Activated naive CD4-positive, alpha-beta T cell (primary cell): ENCODE measurements around the gene CHKA.

Source experiments
- DNase-seq, 4 experiments: peaks; one replicate each; lab custom pipeline; 2025; lab: John Stamatoyannopoulos, UW

Gene CHKA

DNA sequence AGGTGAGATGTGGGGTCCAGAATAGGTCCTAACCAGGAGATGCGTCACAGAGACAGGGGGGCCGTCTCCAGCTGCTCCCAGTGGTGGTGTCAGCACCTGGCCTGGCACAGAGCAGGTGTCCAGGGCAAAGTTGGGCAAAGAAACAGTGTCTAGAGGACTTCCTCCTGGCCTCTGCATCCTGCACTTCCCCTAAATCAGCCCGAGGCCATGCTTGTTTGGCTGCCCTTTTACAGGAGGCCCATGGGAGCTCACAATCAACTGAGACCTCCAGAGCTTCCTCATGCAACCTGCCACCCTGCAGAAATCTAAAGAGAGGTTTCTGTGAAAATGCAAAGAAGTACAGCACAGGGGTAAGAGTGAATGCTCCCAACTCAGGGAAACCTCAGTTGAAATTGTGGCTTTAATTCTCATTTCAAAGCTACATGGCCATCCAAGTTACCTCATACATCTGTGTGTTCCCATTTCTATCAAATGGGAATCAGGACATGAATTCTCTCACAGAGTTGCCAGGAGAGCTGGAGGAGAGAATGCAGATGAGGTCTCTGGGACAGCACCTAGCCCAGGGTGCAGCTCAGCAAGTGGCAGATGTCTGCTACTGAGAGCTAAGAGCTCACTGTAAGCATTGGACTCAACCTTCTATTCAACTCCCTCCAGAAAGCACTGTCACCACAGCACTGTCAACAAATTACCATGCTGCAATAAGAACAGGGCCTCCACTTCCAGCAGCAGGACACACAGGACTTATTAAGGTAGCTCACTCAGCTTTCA is 49.7 kb downstream of the CHKA start:
- no peak for DNase-seq

DNA sequence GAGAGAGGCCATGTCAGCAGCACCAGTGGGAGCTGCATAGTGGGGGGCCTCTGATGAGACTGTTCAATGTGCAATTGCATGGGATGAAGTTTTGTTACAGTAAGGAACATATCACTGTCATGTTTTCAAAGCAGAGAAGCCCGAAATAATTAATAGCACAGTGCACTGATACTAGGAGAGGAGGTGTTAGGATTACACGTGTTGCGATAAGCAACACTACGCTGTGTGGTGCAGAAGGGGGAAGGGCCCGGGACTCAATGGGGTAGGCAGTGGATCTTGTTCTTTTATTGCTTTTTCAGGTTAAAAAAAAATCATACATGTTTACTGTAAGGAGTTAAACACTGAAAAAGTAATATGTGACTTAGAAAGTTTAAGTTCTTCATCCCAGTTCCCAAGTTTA is 53.2 kb downstream of the CHKA start:
- DNase-seq: no peak

DNA sequence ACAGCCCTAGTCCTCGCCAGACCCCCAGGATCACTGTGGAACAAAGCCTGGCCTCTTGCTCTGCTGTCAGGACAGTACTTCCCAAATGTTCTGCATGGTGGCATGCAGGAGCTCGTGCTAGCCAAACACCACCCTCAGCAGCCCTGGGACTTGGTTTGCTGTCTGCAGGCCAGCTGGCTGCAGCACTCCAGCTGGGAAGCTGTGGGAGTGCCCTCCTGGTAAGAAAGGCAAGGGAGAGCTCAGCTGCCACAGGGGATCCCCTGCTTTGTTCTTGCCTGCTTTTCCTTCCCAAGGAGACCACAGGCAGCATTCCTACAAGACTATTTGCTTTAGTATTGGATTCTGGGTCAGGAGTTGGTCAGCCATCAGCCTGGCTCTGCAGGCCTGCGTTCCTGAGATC is 54.4 kb downstream of the CHKA start:
- no peak for DNase-seq

DNA sequence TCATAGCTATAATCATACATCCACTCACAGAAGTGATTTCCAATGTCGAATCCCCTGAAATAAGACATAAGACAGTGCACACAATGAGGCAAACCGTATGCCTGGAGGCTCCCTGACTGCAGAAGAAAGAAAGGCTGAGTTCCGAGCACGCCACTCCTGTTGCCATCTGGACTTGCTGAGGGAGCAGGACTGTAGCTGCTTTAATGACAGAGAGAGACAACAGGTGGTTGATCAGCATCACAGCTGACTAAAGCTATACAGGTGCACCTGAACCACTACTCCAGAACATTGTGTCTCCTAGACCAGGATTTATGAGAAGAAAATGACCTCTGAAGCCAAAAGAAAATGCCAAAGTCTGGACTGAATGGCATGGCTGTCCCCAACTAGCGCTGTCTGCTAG is 55.3 kb downstream of the CHKA start:
- DNase-seq: no peak

DNA sequence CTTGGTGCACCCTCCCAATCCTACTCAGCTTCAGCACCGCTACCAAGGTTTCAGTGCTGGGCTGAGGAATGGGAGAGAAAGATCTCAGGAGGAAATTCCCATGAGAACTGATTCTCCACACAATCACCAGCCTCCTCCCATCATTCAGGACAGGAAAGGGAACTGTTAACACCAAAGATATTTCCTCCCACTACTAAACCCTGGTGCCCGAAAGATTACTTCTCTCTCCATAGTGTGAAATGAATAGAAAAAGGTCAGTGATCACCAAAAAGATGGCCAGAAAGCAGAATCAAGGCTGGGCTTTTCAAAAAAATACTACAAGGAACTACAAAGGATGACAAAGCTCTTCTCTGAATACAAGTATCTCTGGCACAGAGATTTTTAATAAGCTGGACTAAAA is 56.3 kb downstream of the CHKA start:
- no peak for DNase-seq

DNA sequence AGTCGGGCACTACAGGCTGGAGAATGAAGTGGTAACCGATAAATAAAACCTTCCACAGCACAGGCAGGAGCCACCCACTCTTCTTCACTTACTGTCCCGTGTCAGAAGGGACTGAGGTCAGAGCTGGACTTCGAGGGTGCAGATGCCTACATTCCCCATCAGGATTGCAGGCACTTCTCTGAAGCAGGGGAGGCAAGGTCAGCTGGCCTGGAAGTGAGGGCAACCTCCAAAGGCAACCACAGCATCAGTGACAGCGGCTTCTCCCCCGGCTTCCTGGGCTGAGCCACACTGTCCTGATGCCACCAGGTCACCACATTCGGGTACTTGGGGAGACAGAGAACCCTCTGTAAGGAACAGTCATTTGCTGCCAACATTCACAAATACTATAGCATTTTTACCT is 59.7 kb downstream of the CHKA start:
- DNase-seq: no peak

DNA sequence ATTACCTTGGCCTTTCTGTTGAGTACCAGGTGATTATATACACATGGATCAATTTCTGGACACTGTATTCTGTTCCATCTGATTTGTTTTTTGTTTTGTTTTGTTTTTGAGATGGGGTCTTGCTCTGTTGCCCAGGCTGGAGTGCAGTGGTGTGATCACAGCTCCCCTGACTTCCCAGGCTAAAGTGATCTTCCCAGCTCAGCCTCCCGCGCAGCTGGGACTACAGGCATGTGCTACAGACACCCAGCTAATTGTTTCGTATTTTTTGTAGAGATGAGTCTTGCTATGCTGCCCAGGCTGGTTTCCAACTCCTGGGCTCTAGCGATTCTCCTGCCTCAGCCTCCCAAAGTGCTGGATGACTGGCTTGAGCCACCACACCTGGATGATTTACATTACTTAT is 63.4 kb downstream of the CHKA start:
- DNase-seq: no peak

DNA sequence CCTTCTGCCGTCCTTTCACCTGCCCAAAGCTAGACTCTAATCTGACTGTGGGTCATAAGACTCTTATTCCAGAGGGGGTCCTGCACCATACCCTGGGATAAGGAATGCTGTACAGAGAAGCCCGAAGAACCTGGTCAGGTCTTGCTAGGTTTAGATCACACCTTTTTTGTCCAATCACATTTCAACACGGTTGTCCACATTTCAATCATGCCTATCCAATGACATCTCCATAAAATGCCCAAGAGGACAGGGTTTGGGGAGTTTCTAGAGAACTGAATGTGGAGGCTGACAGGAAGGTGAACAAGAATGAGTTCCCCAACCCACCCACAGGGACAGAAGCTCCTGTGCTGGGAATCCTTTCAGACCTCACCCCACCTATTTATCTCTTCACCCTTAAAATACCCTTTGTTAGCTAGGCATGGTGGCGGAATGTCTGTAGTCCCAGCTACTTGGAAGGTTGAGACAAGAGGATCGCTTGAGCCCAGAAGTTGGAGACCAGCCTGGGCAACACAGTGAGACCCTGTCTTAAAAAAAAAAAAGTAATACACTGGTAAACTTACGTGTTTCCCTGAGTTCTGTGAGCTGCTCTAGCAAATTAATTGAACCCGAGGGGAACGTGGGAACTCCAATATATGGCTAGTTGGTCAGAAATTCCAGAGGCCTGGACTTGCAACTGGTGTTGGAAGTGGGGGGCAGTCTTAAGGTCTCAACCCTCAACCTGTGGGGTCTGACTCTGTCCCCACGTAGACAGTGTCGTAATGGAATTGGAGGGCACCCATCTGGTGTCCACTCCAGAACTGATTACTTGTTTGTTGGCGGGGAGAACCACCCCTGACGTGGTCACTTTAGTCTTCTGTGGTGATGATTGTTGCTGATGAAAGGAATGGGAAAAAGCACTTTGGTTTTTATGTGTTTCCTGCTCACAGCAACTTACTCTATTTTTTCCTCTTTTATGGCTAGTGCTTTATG is 64.6 kb downstream of the CHKA start:
- no peak for DNase-seq

DNA sequence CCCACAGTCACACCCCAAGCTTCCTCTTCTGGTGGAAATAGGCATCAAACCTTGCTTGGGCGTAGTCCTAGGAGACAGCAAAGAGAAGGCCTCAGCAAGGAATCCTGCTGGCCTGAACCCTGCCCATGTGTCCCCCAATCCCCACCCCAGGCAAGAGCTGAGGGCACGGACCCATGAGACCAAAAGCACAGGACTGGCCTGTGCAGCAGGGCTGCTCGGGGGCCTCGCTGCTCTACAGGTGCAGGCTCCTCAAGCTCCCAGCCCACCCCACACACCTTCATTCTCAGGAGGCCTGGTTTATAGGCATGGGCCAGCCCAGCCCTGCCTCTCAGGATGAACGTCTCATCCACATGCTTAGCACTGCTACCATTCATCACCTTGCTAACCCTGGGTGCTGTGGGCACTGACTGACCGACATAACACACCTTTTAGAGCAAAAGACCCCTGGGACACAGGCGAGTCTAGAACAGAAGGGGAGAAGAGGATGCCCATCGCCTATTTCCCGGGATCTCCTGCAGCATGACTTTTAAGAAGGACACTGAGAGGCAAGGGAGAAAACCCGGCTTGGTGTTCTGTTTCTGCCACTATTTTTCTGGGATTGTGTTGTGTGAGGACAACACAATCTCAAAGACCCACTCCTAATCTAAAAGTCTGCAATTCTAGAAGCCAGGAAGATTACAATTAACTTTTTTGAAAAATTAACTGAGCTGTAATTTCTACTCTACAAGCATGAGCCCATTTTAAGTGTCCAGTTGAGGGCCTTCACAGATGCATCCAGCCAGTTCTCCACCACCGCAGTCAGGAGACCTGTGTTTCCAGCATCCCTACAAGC is 67.0 kb downstream of the CHKA start:
- no peak for DNase-seq

DNA sequence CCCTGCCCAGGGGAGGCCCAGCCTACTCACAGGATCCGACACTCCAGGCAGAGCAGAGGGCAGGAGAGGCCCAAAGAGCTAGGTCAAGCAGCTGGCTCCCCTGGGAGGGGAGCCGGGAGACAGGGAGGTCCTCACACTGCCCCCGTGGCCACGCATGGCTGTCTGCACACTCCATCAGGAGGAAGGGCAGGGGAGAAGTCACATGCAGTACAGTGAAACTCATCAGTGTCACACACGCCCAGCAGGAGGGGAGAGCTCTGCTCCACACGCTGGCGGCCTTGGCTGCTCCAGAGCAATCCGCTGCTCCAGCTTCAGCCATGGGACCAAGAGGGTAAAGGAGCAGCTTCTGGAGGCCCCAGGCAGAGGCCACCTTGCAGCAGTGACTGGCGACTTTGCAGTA is 68.1 kb downstream of the CHKA start:
- DNase-seq: no peak

DNA sequence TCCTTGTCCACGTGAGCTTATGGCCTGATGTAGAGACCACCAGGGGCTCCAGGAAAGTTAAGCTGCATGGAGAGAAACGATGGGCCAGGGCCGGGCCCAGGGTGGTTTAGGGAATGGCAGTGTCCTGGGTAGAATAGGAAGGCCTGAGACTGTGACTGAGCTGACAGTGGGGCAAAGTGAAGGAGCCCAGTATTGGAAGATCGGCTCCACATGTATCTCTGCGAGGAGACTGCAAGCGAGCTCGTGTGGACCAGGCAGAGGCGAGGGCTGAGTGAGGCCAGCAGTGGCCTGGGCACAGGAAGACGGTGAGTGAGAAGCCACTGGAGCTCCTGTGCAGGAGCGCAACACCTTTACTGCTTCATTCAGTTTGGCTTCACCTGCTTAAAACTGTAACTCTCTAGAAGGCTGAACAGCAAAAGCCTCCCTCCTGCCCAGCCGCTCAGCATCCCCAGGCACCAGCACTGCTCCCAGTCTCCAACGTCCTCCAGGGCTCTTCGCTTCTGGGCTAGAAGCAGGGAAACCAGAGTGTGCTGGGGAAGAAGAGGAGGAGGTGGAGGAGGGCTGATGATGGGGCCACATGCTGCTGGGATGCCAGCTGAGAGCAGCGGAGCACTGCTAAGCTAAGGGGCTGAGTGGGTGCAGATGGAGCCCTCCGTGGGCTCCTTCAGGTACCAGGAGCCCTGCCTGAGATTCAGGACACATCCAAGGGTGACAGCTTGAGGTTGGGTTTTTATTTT is 68.9 kb downstream of the CHKA start:
- DNase-seq: no peak

DNA sequence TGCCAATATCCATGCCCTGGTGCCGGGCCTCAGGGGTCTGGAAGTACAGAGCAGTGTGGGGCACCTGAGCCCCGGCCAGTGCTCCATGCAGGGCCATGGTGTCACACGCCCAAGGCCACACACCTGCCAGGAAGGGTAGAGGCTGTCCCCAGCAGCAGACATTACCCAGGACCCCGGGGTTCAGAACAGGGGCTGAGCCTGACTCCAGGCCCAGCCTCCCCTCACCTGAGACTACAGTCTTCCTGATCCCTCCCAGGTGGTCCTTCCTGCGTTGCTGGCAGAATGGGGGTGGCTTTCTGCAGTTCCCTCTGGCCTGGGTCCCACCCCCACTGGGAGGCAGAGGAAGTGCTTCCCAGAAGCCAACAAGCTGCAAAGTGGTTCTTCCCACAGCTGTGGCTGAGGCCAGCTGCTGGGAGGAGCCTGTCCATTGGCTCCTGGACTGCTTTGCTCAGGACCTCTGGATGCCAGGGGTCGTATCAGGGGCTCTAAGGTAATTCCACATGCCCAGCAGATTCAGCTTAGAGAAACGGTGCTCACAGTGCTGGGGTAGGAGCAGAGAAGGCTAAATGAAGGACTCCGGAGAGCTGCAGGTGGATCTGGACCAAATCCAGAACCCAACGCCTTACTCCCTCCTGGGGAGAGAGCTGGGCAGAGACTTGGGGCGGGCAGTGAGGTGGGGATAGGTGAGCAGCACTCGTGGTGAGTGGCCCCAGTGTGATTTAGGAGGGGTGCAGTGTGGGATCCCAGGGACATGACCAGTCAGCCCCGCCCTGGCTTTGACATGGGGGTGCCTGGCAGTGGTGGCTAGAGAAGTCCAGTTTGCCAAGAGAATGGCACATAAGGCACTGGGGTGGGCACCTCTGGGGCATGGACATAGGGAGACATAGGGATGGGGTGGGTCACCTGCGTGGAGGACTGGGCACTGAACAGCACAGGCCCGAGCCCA is 69.7 kb downstream of the CHKA start:
- no peak for DNase-seq

DNA sequence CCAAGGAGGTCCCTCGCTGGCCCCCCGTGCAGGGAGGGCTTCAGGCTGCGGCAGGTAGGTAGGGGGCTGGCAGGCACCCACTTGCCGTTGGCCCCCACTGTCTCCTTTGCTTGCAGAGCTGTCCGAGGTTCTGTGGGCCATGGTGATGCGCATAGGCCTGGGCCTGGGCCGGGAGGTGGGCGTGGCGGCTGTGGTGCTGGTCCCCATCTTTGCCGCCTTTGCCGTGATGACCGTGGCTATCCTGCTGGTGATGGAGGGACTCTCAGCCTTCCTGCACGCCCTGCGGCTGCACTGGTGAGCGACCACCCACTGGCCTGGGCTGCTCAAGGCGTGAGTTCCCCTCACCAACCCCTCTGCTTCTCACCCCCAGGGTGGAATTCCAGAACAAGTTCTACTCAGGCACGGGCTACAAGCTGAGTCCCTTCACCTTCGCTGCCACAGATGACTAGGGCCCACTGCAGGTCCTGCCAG is 70.8 kb downstream of the CHKA start:
- DNase-seq: no peak

DNA sequence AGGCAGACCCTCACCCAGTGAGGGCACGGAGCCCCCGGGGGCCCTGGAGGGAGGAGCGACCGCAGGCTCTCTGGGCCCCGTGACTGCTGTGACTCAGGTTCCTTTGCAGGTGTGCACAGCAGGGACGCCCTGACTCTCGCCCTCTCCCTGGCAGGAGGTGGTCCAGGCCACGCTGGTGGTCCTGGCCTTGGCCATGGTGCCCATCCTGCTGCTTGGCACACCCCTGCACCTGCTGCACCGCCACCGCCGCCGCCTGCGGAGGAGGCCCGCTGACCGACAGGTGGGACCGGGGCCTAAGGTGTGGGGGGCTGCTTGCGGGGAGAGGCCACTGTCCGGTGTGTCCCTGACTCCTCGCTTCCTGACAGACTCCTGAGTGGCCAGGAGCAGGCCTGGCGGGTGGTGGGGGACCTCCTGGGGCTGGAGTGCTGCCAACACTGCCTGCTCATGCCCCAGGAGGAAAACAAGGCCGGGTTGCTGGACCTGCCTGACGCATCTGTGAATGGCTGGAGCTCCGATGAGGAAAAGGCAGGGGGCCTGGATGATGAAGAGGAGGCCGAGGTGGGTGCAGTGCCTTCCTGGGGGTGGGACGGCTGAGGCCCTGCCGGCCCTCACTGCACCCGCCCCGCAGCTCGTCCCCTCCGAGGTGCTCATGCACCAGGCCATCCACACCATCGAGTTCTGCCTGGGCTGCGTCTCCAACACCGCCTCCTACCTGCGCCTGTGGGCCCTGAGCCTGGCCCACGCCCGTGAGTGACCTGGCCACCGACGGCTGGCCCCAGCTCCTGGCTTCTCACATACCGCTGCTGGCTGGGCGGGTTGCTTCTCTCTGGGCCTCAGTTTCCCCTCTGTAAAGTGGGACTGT is 71.4 kb downstream of the CHKA start:
- no peak for DNase-seq

DNA sequence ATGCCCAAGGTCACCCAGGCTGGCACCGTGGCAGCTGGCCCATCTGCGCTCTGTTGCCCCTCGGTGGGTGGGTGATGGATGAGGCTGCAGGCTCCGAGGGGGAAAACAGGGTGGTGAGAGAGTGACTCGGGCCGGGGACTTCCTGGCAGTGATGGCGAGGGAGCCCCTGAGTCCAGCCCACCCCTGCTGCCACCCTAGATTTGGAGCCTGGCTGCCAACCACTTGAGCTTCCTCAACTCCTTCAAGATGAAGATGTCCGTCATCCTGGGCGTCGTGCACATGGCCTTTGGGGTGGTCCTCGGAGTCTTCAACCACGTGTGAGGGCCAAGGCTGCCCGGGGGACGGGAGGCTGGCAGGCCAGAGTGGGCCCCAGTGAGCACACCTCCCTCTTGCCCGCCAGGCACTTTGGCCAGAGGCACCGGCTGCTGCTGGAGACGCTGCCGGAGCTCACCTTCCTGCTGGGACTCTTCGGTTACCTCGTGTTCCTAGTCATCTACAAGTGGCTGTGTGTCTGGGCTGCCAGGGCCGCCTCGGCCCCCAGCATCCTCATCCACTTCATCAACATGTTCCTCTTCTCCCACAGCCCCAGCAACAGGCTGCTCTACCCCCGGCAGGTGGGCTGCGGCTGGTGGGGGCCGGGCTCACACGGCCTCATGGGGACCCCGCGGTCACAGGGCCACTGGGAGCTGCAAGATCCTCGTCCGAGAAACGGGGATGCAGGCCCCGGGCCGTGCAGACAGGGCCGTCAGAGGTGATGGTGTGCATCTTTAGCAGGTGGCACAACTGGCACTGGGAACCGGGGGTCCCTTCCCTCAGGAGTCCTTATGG is 72.3 kb downstream of the CHKA start:
- DNase-seq: no peak

DNA sequence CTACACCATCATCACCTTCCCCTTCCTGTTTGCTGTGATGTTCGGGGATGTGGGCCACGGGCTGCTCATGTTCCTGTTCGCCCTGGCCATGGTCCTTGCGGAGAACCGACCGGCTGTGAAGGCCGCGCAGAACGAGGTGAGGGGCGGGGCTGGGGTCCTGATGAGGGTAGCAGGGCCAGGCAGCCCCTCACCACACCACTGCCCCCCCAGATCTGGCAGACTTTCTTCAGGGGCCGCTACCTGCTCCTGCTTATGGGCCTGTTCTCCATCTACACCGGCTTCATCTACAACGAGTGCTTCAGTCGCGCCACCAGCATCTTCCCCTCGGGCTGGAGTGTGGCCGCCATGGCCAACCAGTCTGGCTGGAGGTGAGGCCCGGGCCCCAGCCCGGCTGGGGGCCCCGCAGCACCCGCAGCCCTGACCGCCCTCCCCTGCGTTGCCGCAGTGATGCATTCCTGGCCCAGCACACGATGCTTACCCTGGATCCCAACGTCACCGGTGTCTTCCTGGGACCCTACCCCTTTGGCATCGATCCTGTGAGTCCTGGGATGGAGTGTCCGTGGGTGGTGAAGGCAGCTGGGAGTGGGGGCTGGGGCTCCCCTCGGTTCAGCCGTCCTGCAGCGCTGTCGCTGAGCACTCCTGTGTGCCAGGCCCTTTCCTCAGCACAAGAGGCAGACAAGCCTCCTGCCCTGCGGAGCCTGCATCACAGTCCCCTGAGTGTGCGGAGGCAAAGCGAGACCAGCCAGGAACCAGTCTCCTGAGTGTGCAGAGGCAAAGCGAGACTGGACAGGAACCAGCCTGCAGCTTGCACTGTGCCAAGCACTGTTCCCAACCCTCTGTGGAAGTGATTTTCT is 73.5 kb downstream of the CHKA start:
- no peak for DNase-seq

DNA sequence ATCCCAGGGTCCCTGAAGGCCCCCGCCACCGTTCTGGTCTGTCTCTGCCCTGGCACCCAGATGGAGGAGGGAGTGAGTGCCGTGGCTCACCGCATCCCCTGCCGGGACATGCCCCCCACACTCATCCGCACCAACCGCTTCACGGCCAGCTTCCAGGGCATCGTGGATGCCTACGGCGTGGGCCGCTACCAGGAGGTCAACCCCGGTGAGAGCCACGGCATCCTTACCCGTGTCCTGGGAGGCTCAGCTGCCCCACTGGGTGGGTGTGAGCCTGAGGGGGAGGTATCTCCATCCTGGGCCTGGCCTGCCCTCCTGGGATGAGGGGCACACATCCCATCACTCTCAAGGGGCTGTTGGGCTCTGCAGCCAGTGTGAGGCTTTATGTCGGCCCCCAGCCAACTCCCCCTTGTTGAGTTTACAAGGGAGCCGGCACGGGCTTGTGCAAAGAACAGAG is 76.3 kb downstream of the CHKA start:
- DNase-seq: no peak
